GOT3 (cell line): ENCODE measurements around the gene STK32C.
"Not testable (repeated sequence)": the region's sequence is repeated elsewhere in the genome, so short reads cannot be mapped to it uniquely, and the experiment has no call there.

ENCODE experiments used
- DNase-seq: peaks from one replicate; lab custom pipeline; 2025; ENCODE audit warnings: mixed read lengths; lab: John Stamatoyannopoulos, UW

The STK32C gene

DNA sequence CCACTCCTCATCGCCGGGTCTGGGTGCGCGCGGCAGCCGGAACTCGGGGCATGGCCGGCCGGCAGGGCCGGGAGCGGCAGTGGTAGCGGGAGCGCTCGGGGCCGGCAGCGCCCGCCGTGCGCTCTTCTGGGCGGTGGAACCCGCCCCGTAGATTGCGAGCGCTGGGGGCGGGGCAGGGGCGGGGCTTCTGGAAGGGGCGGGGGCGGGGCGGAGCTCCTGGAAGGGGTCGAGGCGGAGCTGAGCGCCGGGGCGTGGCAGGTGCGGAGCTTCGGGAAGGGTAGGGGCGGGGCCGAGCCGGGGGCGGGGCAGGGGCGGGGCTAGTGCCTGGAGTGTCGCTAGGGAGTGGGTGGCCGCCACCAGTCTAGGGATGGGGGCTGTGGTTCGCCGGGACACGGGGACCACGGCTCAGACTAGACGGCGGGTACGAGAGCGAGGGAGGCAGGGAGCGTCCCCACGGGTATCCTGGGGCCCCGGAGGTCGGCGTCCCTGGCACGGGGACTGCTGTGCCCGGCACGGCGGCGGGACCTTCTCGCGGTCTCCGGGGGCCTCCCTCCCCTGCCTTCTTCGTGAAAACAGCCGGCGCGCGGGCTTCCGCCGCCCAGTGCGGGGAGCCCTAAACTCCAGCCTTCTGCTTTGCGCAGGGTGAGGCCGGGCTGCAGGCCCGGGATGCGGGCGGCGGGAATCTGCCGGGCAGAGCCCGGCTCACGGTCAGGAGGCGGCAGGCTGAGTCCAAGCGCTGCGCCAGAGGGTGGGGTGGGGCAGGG, at the start of gene STK32C:
STK32C (minus strand) TSS at position 128 of the 764 bp plus-strand sequence; CDS start at position 11, 117 bp downstream.
- DNase-seq, result peak; percentile 70

DNA sequence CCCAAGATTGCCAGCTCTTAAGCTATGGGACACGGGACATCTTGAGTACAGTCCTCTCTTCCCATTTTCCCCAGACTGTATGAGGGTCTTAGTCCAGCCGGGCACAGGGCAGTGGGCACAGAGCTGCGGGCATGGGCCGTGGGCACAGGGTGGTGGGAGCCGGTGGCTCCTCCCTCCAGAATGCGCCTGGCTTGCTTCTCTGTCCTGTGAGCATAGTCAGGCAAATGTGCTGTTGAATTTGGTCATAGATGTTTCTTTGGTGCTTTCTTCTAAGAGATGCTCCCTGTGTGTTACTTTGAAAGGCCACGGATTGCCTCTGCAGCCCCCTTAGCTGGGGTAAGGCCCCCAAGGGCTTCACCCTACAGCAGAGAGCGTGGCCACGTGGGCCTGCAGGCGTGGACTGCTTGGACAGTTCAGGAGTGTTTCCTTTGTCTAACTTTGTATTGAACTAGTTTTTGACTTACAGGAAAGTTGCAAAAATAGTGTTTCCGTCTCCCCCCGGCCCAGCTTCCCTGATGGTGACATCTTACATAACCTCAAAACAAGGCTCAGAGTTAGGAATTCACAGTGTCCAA, 49.0 kb upstream of the STK32C start:
- no peak for DNase-seq

DNA sequence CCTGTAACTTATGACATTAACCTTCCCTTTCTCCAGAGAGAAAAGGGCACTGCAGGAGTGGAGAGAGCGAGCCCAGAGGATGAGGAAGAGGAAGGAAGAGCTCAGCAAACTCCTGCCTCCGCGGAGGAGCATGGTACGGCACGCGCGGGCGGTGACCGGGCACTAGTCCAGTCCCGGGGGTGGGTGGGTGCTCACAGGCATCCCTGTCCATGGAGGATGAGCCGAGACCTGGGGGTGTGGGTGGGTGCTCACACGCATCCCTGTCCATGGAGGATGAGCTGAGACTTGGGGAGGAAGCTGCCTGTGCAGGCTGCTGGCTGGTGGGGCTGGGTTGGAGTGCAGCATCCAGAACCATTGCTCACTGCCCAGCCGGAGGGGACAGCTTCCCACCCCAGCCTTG, 48.0 kb upstream of the STK32C start:
- DNase-seq, result no peak

DNA sequence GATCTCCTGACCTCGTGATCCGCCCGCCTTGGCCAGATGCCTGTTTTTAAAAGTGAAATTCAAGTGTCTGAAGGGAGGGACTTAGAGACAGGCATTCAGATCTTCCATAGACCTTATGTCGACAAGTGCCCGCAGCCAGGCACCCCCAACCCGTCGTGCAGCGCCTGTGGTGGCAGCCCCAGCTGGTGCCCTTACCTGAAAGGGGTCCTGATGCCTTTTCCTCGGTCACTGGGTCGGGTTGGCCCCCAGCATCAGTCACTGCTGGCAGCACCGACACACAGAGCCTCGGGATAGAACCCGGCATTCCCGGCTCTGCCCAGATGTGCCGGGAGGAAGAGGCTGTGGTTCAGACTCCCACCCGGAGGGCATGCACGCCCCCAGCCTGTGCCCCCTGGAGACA, 47.5 kb upstream of the STK32C start:
- DNase-seq, result no peak

DNA sequence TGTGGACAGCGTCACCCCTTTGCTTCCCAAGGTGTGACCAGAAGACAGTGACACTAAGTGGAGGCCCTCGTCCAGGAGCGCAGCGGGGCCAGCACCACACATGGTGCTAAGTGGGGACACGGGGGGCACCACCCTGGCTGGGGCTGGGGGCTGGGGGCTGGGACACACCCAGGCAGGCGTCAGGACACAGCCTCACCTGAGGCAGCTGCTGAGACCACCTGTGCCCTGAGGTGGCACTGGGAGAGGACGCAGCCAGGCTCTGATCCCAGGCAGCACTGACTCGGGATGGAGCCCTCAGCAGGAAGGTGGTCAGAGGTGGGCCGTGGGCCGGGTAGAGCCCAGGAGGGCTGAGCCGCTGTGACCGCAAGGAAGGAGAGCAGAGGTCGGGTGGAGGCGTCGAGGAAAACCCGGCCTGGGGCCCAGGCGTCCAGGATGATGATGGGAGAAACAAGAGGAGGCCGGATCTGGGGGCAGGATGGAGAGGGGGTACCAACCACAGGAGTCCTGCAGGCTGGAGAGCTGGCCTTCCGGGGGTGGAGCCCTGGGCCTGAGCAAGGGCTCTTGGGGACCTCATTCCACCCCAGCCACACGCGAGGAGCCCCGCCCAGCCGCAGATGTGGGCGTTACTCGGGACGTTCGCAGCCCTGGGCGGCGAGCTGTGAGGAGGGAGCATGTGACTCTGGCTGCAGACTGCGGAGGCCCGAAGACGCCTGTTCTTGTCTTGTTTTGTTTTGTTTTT, 46.8 kb upstream of the STK32C start:
- DNase-seq, result no peak

DNA sequence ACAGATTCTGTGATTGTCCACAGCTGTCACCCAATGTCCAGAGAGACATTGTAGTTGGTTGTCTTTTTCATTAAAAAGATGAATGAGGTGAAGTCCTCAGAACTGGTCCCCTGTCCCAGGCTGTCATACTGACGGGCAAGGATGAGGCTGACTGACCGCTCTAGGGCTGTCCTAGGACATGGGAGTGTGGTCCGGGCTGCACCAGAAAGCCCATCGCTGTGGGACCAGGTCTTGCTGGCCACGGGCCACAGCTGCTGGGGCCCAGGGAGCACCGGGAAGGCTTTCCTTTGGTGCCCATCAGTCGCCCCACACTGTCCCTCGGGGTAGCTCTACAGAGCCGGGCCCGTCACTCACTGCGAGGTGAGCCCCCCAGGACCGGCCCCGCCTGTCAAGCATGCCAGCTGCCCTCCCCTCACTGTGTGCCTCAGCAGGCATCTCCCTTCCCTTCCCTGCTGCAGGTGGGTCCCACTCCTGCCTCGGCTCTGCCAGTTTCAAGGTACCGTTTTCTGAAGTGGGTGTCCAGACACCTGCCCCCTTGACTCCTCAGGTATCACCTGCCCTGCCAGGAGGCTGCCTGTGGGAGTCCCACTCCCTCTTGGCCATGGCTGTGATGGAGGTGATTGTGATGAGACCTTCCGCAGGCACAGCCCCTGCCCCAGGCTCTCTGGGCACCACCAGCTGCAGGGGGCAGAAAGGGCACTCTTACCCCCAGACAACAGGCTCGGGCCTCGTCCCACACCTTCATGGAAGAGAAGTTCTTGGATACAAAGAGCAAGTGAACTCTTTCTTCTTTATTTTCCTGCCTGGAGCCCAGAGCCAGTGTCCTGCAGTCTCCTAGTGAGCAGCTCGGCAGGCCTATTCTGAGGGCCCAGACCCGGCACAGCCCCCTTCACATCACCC, 46.0 kb upstream of the STK32C start:
- DNase-seq, result no peak

DNA sequence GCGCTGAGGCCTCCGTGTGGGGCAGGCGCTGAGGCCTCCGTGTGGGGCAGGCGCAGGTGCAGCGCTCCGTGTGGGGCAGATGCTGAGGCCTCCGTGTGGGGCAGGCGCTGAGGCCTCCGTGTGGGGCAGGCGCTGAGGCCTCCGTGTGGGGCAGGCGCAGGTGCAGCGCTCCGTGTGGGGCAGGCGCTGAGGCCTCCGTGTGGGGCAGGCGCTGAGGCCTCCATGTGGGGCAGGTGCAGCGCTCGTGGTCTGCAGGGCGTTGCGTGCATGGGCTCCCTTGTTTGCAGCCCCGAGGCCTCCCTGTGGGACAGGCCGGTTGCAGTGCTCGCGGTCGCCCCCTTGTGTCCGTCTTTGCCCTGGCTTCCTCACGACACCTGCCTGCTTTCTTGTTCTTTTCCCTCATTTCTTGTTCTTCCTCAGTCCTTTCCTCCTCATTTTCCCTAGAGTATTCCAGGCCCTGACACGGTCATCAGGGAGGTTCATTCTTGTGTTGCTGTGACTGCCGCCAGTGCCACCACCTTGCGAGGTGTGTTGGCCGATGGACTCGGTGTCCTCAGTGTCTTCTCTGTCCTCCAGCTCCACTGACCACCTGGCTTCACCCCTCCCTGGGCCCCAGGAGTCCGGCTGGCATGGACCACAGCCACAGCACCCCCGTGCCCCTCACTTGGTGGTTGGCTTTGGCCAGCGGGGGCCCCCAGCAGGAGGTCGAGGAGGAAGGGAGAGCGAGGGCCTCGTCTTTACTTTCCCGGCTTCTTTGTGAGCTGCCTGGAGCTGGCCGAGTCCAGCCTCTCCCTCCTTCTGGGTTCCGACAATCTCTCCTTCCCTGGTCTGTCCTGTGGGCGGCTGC, 44.9 kb upstream of the STK32C start:
- DNase-seq, result not testable (repeated sequence)

DNA sequence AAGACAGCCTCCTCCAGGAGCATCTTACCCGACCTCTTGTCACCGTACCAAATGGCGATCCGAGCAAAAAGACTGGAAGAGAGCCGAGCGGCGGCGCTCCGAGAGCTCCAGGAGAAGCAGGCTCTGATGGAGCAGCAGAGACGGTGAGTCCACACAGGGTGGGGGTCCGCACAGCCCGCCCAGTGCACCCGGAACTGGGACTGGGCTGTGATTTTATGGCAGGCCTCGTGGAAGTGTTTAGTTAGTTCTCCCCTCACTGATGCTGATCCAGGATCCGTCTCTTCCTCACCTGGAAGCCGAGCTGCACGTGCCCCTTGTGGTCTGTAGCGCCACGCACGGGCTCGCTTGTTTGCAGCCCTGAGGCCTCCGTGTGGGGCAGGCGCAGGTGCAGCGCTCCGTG, 43.9 kb upstream of the STK32C start:
- DNase-seq, result no peak

DNA sequence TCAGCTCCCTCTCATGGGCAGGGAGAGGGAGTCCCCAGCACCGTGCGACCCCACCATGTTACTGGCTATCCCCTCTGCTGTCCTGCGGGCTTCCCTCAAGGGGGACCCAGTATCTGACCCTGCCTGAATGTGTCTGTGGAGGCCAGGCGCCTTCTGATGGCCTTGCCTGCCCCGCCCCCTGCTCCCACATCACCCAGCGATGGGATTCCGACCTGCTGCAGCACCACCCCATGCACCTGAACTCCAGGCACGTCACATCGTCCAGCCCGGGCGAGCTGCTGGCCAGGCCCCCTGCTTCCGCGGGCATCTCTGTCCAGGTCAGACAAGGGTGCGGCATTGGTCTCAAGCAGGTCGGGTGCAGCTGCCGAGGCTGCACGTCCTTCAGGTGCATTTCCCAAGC, 43.2 kb upstream of the STK32C start:
- DNase-seq, result no peak

DNA sequence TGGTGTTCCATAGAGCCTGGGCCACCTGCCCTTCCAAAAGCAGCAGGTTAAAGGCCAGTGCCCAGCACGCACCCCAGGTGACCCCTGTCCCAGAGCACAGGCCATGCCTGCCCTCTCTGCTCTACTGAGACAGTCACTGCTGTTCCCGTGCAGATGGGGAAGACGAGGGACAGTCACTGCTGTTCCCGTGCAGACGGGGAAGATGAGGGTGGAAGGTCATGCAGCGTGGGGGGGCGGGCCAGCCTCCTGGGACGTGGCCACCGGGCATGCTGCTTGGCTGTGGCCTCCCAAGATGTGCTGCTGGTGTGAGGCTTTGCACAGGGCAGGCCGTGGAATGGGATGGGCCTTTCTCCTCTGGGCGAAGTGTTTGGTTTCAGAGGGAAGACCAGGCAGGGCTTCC, 42.6 kb upstream of the STK32C start:
- DNase-seq, result no peak

DNA sequence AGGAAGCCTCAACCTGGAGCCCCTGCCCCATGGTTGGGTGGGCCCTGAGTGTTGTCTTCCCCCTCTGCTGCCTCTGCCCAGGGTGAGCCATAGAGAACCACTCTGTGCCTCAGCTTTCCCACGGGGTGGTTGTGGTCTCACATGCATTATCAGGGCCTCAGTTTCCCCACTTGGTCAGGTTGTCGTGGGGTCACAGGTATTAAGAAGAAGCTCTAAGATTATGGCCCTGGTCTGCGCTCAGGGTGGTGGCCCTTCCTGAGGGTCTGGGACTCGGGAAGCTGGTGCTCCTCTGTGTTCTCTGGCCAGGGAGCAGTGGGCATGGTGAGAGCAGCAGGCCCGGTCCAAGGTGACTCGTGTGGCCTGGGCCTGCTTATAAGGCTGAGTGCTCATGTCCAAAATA, 42.0 kb upstream of the STK32C start:
- no peak for DNase-seq

DNA sequence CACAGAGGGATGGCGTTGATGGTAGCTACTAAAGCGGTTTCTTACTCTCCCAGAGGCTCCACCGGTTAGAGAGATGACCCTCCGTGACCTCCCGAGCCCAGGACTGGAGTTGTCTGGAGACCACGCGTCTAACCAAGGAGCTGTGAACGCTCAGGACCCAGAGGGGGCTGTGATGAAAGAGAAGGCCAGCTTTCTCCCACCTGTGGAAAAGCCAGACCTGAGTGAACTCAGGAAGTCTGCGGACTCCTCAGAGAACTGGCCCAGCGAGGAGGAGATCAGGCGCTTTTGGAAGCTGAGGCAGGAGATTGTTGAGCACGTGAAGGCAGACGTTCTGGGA, 40.1 kb upstream of the STK32C start:
- DNase-seq, result no peak

DNA sequence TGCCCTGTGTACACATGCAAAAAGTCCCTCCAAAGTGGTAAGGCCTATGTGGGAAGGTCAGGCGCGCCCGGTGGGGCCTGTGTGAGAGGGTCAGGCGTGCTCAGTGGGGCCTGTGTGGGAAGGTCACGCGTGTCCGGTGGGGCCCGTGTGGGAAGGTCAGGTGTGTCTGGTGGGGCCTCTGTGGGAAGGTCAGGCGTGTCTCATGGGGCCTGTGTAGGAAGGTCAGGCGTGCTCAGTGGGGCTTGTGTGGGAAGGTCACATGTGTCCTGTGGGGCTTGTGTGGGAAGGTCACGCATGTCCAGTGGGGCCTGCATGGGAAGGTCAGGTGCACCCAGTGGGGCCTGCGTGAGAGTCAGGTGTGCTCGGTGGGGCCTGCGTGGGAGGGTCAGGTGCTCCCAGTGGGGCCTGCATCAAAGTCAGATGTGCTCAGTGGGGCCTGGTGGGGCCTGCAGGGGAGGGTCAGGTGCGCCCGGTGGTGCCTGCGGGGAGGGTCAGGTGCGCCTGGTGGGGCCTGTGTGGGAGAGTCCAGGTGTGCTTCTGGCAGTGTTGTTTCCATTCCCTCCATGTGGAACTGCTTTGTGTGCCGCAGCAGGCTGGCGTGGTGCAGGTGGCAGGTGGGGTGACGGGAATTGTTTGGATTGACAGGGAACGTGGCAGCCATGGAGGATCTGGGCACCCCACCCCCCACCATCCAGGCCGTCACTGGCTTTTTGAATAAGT, 39.6 kb upstream of the STK32C start:
- DNase-seq, result no peak

DNA sequence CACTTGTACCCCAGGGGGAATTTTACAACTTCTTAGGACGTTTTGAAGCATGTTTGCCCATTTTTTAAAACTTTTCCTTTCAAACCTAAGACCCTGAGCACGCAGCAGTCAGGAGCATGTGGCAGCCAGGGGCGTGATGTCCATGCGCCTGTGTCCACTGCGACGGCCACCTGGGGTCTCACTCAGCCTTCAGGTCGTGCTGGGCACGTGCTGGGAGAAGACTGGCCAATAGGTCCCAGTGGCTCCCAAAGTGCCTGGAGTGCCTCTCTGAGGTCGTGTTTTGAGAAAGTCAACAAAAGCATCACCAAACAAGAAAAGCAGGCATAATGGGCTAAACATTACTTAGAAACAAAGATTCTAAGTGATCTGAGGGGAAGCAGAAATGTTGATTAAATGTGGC, 39.1 kb upstream of the STK32C start:
- DNase-seq, result no peak

DNA sequence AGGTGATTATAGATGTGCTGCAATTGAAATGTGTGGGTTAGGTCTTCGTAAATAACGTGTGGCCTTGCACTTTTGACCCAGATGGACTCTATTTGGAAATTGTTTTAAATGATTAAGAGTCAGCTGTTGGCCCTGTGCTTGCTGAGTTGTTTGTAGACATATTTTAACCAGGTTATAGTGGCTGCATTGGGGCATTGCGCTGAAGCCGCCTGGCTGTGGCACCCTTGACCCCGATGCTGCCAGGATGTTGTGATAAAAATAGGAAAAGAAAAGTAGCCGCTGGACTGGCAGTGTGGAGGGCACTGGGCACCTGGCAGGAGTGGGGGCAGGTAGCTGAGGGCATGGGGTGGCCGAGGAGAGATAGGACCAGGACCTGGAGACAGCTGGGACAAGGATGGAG, 37.6 kb upstream of the STK32C start:
- DNase-seq, result no peak

DNA sequence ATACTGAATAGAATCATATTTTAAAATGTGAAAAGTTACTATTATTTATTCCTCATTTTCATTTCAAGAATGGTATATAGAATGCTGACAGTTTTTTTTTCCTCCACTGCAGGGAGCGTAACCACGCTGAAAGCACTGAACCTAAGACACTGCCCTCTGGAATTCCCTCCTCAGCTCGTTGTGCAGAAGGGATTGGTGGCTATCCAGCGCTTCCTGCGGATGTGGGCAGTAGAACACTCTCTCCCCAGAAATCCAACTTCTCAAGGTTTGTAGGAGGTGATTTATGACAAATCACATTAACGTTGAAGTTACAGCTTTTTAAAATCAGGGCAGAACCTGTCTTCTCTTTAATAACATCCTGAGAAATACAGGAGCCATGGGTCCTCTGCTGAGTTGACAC, 36.6 kb upstream of the STK32C start:
- no peak for DNase-seq

DNA sequence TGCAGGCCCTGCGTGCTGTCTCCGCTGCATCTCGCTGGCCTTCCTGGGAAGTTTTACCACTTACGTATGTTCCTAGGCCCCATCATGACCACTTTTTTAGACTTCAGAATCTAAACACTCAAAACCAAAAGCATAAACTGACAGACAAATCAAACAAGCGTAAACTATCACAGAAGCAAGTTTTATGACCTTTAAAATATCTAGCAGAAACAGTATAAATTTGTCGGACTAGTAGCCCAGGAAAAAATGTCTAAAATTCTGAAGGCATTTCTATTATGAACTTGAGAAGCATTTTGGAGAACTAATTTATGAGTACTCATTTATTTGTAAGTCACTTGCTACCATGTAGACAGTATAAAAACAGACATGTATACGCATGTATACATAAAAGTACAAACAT, 34.8 kb upstream of the STK32C start:
- no peak for DNase-seq

DNA sequence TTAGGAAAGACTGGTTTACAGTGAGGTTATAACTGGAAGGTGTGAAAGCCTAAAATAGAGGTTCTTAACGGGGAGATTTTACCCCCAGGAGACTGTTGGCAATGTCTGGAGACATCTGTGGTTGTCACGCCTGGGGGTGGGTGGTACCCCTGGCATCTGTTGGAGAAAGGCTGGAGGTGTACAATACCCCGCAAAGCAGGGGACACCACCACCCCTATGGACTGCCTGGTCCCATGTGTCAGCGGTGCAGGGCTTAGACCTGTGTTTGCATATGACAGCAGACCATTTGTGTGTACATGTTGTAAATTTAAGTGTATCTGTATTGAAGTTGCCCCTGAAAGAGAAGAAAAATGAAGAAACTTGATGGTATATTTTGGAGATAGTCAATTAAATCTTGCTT, 34.0 kb upstream of the STK32C start:
- no peak for DNase-seq

DNA sequence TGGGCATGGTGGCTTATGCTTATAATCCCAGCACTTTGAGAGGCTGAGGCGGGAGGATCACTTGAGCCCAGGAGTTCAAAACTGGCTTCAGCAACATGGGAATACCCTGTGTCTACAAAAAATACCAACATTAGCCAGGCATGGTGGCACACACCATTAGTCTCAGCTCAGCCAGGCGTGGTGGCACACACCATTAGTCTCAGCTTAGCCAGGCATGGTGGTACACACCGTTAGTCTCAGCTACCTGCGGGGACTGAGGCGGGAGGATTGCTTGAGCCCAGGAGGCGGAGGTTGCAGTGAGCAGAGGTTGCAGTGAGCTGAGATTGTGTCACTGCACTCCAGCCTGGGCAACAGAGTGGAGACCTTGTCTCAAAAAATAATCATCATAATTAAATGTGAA, 33.3 kb upstream of the STK32C start:
- DNase-seq, result no peak

DNA sequence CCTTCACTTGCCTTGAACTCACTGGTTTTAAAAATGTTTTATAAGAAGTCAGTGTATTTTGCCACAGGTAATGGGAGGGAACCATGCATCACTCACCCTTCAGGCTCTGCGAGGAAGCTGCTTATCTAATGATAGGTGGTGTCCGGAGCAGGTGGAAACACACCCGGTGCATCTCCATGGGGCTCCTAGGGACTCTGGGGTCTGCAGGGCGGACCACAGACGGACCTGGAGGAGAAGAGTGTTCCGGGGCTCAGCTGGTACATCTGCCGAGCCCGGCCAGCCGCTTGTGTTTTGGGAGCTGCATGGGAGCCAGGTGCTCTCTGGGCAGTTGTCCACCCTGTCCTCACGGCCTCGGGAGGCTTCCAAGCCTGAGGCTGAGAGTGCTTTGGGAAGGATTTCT, 31.5 kb upstream of the STK32C start:
- no peak for DNase-seq

DNA sequence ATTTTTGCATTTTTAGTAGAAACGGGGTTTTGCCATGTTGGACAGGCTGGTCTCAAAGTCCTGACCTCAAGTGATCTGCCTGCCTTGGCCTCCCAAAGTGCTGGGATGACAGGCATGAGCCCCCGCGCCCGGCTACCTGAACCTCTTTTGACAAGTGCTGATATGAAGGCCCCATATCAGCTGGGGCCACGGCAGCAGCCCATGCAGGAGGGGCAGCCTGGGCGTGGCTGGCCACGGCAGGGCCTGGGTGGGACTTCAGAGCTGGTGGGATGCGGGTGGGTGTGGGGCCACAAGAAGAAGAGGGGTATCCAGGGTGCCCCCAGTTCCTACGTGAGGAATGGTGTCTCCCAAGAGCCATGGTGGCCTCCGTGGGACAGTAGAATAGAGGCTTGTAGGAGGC, 31.1 kb upstream of the STK32C start:
- DNase-seq, result no peak
